ENCODE data around the gene TNFAIP6.

Gene TNFAIP6

GRCh38 chr2:151422917-151423439, 65.6 kb downstream of the TNFAIP6 start:
- DNase-seq: no peak

- no peak for DNase-seq
Observed at GRCh38 chr2:151423760-151424159, 66.4 kb downstream of the TNFAIP6 start.
